ENCODE results near the gene SPAG9.

The SPAG9 gene

DNA sequence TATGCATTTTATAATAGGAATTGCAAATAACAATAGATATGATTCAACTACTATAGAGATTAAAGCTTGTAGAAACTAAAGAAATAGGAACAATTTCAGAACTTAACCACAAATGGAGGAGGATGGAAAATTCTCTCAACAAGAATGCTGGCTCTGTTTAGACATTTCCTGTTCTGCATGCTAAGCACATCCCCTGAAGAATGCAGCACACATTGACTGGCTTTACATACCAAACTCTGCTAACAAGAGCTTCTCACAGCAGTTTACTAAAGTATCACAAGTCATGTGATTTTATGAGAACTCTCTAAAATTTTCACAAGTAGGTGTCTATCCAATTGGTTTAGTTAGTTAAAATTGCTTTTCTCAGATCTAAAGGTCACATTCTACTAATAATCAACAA is 85.2 kb downstream of the SPAG9 start:
- DNase-seq (ENCODE audit: low read depth in 2 of 2) = no peak

DNA sequence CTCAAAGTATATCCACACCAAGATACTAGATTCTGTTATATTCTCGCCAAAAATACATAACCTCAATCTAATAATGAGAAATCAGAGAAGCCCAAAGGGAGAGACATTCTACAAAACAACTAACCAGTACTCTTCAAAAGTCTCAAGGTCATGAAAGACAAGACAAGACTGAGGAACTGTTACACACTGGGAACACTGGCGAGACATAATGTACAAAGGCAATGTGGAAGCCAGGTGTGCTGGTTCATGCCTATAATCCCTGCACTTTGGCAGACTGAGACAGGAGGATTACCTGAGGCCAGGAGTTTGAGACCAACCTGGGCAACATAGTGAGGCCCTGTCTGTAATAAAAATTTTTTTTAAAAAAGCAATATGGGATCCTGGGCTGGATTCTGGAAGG is 85.9 kb downstream of the SPAG9 start:
- no peak for DNase-seq (ENCODE audit: low read depth in 2 of 2)

DNA sequence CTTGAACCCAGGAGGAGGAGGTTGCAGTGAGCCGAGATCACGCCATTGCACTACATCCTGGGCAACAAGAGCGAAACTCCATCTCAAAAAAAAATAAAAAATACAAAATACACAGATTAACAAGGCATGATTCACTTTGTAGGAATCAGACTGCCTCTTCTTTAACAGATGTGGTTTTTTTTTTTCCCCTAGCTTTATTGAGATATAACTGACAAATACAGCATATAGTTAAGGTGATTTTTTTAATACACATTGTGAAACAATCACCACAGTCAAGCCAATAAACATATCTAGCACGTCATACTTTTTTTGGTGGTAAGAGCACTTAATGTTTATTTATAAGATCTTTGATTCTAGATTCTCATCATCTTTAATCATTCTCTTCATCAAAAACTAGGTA is 87.8 kb downstream of the SPAG9 start:
- no peak for DNase-seq (ENCODE audit: low read depth in 2 of 2)

DNA sequence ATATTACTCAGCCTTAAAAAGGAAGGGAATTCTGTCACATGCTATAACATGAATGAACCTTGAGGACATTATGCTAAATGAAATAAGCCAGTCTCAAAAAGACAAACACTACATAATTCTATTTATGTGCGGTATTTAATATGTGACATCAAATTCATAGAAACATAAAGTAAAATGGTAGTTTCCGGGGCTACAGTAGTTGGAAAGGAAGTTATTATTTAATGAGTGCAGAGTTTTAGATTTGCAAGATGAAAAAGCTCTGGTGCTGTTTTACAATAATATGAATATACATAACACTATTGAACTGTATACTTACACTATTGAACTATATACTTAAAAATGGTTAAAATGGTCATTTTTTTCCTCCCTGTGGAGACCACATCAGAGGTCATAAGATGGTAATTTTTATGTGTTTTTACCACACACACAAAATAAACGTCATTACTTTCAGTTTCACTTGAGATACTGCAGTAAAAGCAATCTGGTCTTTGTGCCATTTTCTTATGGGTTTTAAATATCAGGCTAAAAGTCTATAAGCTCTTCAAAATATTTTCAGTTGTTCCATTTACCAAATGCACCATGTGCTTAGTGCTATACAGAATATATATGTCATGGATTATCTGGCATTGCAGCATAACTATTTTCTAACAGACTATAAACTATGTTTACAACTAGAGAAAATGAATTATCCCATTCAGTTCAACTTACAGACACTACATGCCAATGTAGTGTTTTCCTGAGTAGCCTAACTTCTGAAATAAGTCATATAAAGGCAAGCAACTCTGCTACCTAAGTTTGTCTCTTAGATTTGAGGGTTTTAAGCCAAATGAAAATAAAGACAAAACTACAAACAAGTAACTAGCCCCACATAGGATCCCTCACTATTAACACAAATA is 90.9 kb downstream of the SPAG9 start:
- no peak for DNase-seq (ENCODE audit: low read depth in 2 of 2)

DNA sequence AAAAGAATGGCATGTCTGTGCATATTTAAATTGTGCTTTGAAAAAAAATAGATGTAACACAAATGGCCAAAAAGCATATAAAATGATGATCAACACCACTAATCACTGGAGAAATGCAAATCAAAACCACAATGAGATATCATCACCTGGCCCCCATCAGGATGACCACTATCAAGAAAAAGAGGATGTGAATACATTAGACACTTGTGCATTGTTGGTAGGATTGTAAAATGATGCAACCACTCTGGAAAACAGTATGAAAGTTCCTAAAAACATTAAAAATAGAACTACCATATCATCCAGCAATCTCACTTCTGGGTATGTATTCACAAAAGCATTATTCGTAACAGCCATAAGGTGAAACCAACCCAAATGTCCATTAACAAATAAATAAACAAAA is 91.5 kb downstream of the SPAG9 start:
- DNase-seq (ENCODE audit: low read depth in 2 of 2) = no peak

DNA sequence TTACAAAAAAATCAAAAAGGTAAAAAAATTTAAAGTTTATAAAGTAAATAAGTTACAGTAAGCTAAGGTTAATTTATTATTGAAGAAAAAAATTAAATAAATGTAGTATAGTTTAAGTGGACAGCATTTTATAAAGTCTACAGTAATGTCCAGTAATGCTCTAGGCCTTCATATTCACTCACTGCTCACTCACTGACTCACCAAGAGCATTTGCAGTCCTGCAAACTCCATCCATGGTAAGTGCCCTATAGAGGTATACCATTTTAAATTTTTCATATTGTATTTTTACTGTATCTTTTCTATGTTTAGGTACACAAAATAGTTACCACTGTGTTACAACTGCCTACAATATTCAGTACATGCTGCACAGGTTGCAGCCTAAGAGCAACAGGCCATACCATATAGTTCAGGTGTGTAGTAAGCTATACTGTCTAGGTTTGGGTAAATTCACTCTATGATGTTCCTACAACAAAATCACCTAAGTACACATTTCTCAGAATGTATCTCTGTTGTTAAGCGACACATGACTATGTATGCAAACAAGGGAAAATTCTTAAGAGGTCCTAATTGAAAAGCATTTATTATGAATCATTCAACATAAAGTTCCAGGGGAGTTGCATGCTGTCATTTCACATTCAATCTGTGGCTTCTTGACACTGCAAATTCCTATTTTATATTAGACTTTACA is 92.3 kb downstream of the SPAG9 start:
- no peak for DNase-seq (ENCODE audit: low read depth in 2 of 2)

DNA sequence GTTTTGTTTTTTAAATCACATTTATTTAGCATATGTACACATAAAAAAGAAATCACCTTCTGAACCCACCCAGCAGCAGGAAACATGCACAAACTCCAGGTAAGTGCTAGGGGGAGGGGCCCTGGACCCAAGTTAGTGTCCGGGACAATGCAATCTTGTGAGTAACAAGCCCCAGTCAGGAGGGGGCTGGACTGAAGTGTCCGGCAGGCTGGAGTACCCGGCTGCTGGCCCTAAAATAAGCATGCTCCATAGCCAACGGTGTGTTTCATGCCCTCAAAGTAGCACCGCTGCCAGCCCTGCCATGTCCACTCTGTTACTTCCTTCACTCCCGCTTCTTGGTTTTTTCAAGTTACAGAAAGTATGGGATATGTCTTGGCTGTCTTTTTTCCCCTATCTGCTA is 102.1 kb downstream of the SPAG9 start:
- no peak for DNase-seq (ENCODE audit: low read depth in 2 of 2)

DNA sequence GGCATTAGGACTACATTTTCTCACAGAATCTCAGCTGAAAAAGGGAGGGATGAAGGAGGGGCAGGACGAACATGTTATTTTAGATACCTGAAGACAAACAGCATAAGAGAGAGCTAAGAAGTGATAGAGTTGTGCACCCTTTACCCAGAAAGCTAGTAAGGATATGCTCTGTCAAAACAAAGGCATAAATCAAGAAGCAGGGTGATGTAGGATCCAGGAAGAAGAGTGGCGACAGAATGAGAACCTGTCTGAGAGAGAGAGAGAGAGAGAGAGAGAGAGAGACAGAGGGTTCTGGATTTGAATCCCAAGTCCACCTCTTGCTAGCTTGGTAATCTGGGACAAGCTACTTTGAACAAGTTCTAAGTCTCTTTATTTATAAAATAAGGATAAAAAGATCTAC is 103.4 kb downstream of the SPAG9 start:
- no peak for DNase-seq (ENCODE audit: low read depth in 2 of 2)

DNA sequence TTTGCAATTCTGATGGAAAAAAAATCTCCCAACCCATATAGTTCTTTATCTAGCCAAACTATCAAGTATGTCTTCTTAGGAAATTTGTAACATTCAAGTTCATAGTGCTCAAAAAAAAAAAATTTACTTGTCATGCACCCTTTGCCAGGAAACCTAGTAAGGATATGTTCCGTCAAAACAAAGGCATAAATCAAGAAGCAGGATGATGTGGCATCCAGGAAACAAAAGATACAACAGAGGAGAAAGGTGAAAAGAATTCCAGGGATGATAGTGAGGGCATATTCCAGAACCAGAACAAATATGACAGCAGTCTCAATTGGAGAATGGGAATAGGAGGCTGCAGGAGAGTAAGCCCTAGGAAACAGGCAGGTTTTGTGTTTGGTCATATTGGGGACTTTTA is 104.6 kb downstream of the SPAG9 start:
- no peak for DNase-seq (ENCODE audit: low read depth in 2 of 2)

DNA sequence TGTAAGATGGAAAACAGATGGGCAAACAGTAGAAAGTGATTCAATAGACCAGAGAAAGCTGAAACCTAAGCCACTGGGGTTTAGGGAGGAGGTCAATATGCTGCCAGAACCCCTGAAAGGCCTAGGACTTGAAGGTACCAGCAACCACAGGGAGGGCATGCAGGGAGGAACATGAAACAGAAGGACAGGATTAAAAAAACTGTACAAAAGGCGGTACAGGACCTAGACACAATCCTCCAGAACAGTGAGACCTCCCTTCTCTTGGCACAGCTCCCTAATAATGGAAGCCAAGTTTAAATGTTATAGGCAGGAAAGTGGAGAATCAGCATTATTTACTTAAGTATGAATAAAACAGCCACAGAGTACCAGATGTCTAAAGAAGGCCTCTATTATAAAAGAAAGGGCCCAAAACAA is 105.5 kb downstream of the SPAG9 start:
- DNase-seq (ENCODE audit: low read depth in 2 of 2) = no peak

DNA sequence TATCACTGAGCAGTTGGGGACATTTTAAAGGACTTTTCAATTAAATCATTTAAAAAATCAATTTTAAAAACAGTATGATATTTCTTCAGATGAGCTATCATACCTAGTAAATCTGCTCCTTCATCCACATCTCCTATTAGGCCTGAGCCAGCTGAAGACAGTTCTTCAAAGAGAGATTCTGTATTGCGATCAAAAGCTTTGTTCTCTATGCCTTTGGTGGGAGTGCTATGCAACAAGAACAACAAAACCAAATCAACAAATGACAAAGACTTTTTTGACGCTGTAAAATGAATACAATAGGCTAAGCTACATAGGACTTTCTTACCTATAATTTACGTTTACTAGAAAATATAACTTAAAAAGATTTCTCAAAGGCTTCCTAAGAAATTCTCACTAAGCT is 106.5 kb downstream of the SPAG9 start:
- DNase-seq (ENCODE audit: low read depth in 2 of 2) = no peak

DNA sequence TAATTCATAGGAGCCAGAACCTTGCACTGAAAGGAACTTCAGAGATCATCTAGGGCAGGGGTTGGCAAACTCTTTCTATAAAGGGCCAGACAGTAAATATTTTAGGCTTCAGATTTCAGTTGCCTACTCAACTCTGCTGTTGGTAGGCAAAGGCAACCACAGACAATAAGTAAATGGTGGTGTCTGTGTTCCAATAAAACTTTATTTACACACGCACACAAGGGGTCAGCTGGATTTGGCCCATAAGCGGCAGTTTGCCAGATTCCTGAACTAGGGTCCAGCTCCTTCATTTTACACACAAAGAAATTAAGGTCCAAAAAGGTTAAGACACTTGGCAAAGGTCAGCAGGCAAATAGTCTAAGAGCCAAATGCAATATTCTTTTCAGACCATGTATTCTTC is 107.3 kb downstream of the SPAG9 start:
- DNase-seq (ENCODE audit: low read depth in 2 of 2) = no peak

DNA sequence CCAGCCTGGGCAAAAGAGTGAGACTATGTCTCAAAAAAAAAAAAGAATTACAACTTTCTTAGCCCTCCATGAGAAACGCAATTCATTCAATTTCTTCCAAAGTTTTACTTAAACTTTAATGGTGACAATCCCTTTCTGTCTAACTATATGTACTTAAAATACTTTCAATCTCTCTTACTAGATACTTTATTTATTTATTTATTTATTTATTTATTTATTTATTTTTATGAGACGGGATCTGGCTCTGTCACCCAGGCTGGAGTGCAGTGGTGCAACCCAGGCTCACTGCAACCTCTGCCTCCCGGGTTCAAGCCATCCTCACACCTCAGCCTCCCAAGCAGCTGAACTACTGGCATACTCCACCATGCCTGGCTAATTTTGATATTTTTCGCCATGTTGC is 108.1 kb downstream of the SPAG9 start:
- DNase-seq (ENCODE audit: low read depth in 2 of 2) = no peak

DNA sequence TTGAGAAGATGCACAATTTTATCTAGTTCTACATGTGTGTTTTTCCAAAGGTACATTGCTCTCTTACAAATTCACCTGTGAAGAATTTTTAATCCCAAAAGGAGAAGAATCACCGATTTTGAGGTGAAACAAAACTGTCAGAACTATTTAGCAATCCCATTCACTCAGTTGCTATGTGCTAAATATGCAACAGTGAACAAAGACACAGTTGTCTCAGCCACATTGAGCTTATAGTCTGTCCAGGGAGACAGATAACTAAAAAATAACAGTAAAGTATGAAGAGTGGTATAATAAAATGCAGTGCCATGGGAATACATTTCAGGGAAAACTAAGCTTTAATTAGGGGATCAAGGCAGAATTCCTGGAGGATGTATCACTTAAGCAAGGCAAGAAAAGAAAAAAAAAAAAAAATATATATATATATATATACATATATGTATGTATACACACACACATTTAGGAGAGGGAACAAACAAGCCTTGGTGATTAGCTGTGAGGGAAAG is 110.4 kb downstream of the SPAG9 start:
- DNase-seq (ENCODE audit: low read depth in 2 of 2) = no peak

DNA sequence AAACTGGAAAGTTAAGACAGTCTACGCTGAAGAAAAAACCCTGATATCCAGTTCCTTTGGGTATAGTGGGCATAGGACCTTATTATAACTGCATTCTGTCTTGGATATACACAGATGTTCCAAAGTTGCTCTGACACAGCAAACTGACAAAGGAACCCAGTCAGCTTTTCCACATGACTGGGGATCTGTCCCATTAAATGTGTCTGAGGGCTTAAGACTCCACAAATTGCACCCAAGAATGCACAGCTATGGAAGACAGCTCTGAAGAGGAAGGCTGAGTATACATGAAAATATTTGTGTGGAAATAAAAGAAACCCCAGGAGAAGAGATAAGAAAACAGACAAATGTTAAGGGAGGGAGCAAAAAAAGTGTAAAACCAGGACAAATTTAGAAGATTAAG is 114.1 kb downstream of the SPAG9 start:
- DNase-seq (ENCODE audit: low read depth in 2 of 2) = no peak

DNA sequence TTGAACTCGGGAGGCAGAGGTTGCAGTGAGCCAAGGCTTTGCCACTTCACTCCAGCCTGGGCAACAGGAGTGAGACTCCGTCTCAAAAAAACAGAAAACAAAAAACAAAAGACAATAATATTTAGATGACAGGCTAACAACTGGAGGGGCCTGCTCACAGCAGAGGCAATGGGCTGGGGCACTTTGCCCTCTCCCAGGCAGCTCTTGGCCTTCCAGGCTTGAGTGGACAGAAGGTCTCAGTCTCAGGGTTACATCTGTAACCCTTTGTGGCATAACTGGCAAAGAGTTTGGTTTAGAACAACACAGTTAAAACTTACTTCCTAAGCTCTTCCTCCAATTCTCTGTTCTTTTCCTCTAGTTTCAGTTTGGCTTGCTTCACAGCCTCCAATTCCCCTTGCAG is 114.9 kb downstream of the SPAG9 start:
- DNase-seq (ENCODE audit: low read depth in 2 of 2) = no peak

DNA sequence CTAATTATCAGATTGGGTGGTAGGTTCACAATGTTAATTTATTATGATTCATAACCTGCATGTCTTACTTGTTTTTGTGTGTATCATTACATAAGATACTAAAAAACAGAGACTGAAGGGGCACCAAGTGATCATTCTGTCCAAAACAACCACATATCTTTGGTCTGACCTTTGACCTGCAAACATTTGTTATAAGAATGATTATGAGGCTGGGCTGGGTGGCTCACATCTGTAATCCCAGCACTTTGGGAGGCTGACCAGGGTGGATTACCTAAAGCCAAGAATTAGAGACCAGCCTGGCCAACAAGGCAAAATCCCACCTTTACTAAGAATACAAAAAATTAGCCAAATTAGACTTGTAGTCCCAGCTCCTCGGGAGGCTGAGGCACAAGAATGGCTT is 116.4 kb downstream of the SPAG9 start:
- no peak for DNase-seq (ENCODE audit: low read depth in 2 of 2)

DNA sequence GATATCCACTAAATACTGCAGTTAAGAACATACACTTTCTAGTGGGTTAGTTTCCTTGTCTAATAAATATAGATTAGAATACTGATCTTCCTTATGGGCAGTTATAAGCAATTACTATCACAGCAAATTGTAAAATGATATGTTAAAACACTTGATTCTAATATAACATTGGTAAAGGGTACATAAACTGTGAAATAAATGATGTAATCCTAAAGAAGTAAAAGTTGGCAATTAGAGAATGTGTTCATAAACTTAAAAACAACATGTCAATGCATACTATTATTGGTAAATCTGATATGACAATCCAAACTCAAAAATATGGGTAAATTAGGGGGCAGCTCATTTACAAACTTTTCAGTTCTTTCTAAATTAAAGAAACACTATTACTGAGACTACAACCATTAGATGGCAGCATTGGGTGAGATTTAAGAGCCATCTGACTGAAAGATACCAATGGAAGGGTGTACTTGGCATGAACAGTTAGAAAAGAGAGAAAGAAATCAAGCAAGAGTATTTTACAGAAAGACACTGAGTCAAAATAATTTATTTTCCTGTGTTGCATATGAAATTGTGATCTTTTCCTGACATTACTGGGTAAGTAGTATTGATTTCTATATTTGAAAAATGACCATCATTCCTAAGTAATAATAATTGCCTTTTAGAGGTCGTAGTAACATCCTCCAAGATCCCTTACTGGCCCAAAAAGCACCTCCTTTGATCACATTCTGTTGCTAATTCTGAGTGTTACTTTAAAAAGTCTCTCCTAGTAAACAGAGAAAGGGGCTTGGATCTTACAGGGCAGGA is 119.6 kb downstream of the SPAG9 start:
- DNase-seq (ENCODE audit: low read depth in 2 of 2) = no peak

DNA sequence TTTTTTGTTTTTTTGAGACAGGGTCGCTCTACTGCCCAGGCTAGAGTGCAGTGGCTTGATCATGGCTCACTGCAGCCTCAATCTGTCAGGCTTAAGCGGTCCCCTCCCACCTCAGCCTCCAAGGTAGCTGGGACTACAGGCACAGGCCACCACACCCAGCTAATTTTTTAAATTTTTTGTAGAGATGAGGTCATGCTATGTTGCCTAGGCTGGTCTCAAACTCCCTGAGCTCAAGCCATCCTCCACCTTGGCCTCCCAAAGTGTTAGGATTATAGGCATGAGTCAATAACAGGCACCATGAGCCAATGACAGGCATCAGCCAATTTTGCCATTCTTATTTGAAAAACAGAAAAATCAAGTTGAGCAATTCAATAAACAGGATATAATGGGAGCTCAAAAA is 125.0 kb downstream of the SPAG9 start:
- DNase-seq (ENCODE audit: low read depth in 2 of 2) = no peak

DNA sequence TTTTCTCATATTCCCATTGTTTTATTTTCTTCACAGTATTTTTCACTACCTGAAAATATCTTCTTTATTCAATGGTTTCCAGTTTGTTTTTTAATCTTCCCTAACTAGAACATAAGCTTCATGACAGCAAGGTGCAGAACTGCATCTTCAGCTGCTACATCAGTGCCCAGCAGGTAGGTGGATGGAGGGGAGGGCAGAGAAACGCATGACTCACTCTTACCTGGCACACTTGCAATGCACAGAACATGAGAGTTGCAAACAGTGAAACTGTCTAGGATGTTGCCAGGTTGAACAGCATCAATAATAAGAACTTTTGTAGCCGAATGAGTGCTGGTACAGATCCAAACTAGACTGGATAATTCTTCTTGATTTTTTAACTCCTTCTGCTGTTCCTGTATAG is 127.1 kb downstream of the SPAG9 start:
- DNase-seq (ENCODE audit: low read depth in 2 of 2) = no peak

DNA sequence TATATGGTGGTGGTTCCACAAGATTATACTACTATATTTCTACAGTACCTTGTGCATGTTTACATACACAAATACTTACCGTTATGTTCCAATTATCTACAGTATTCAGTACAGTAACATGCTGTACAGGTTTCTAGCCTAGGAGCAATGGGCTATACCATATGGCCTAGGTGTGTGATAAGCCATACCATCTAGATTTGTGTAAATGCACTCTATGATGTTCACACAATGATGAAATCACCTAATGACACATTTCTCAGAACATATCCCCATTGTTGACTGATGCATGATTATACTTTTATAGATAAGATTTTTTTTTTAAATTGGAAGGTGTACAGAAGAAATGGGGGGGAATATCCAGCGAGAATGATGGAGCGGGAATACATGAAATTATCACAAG is 131.5 kb downstream of the SPAG9 start:
- DNase-seq (ENCODE audit: low read depth in 2 of 2) = no peak

DNA sequence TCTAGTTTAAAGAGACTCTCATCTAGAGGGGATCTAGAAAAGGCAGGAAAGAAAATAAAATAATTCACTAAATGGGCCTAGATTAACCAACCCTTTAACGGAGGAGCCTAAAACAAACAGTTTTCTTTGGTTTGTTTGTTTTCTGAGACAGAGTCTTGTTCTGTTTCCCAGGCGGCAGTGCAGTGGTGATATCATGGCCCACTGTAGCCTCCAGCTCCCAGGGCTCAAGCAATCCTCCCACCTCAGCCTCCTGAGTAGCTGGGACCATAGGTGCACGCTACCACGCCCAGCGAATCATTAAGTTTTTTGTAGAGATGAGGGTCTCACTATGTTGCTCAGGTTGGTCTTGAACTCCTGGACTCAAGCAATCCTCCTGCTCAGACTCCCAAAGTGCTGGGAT is 132.2 kb downstream of the SPAG9 start:
- DNase-seq (ENCODE audit: low read depth in 2 of 2) = no peak
